SK-N-SH (cell line): ENCODE data around the gene MAN2B1. TPM values are rescaled to one million over a fixed set of nuclear protein-coding genes. Genes with fewer than 3 reads are reported as not detected.

Experiments used
- CTCF ChIA-PET: fragments of 300-600, 350-600 bp; formaldehyde crosslinking; extraction: SDS; loops from one replicate; lab custom pipeline; 2021; lab: Yijun Ruan, JAX
- POLR2A ChIA-PET: fragments of 350-600 bp; sonication (Branson Sonifier 250); formaldehyde crosslinking; extraction: SDS; loops from one replicate; lab custom pipeline; 2020; ENCODE audit warnings: antibody characterized with exemption, inconsistent platforms; lab: Yijun Ruan, JAX
- DNase-seq: peaks from one replicate; pipeline ENCODE4 v3.0.0; 2012
- H2AFZ ChIP-seq: fragments of 200-600 bp; sonication (generic); 2 replicates; pipeline ENCODE4 v1.8.1; 2016; ENCODE audit warnings: antibody characterized with exemption, mild to moderate bottlenecking, low read depth
- H3F3A ChIP-seq: fragments of 200-600 bp; sonication (generic); replicated peaks from 2 replicates; pipeline ENCODE3; 2016; ENCODE audit warnings: antibody characterized with exemption, mild to moderate bottlenecking; ENCODE audit not compliant: insufficient read depth
- H3K27ac ChIP-seq, 2 experiments: fragments of 200-500 bp in 1 of 2; fragments of 200-600 bp in 1 of 2; sonication (Bioruptor generic) in 1 of 2; sonication (generic), shearing (Covaris generic) in 1 of 2; 2 replicates each; pipeline versions ENCODE4 v1.5.1 to v1.6.1; 2014 to 2016; ENCODE audit warnings: low read depth in 2 of 2, inconsistent platforms in 1 of 2, low read length in 1 of 2, mild to moderate bottlenecking in 1 of 2, mixed read lengths in 1 of 2
- H3K27me3 ChIP-seq: fragments of 200-600 bp; sonication (generic), shearing (Covaris generic); 2 replicates; pipeline ENCODE4 v1.6.1; 2016; ENCODE audit warnings: mixed run types; ENCODE audit not compliant: insufficient read depth
- H3K36me3 ChIP-seq, 2 experiments: fragments of 200-500 bp in 1 of 2; fragments of 200-600 bp in 1 of 2; sonication (Bioruptor generic) in 1 of 2; sonication (generic) in 1 of 2; replicated peaks in 1 of 2; 2 replicates each; pipeline versions ENCODE3 to v1.5.1; 2014 to 2016; ENCODE audit warnings: low read length in 1 of 2, mild to moderate bottlenecking in 1 of 2; ENCODE audit not compliant: insufficient read depth in 2 of 2, control insufficient read depth in 1 of 2
- H3K4me1 ChIP-seq, 2 experiments: fragments of 200-500 bp in 1 of 2; fragments of 200-600 bp in 1 of 2; sonication (Bioruptor generic) in 1 of 2; sonication (generic), shearing (Covaris generic) in 1 of 2; 2 replicates each; pipeline versions ENCODE4 v1.5.1 to v1.6.1; 2014 to 2016; ENCODE audit warnings: low read depth in 1 of 2, low read length in 1 of 2, mixed run types in 1 of 2; ENCODE audit not compliant: insufficient read depth in 2 of 2, control insufficient read depth in 1 of 2
- H3K4me2 ChIP-seq: fragments of 200-600 bp; sonication (generic), shearing (Covaris generic); 2 replicates; pipeline ENCODE4 v1.6.1; 2017; ENCODE audit warnings: mixed run types
- H3K4me3 ChIP-seq, 2 experiments: fragments of 200-500 bp in 1 of 2; fragments of 200-600 bp in 1 of 2; sonication (Bioruptor generic) in 1 of 2; sonication (generic), shearing (Covaris generic) in 1 of 2; 2 replicates each; pipeline versions ENCODE4 v1.5.1 to v1.8.1; 2014 to 2016; ENCODE audit warnings: low read depth in 2 of 2, inconsistent platforms in 1 of 2, low read length in 1 of 2, mild to moderate bottlenecking in 1 of 2, mixed read lengths in 1 of 2, moderate library complexity in 1 of 2
- H3K79me2 ChIP-seq: fragments of 200-600 bp; sonication (generic); 2 replicates; pipeline ENCODE4 v1.8.1; 2017; ENCODE audit warnings: mild to moderate bottlenecking; ENCODE audit not compliant: insufficient read depth
- H3K9ac ChIP-seq: fragments of 200-600 bp; sonication (generic); 2 replicates; pipeline ENCODE4 v1.6.1; 2017; ENCODE audit warnings: mixed run types
- H3K9me2 ChIP-seq: fragments of 200-600 bp; sonication (generic); 2 replicates; pipeline ENCODE4 v1.6.1; 2017; ENCODE audit warnings: mixed run types
- H3K9me3 ChIP-seq: fragments of 200-600 bp; sonication (generic); 2 replicates; pipeline ENCODE4 v1.6.1; 2017; ENCODE audit warnings: mixed run types, mild to moderate bottlenecking, moderate library complexity
- H4K20me1 ChIP-seq: fragments of 200-600 bp; sonication (generic); 2 replicates; pipeline ENCODE4 v1.6.1; 2017; ENCODE audit warnings: mild to moderate bottlenecking, mixed run types; ENCODE audit not compliant: insufficient read depth
- ELF1 ChIP-seq: IDR thresholded peaks from 2 replicates; pipeline ENCODE4 v1.4.0; 2012
- EP300 ChIP-seq, 2 experiments: IDR thresholded peaks; 2 replicates each; pipeline versions ENCODE4 v1.4.0 to v1.6.1; 2012; ENCODE audit warnings: borderline replicate concordance in 1 of 2, low read depth in 1 of 2, low read length in 1 of 2
- EZH2phosphoT487 ChIP-seq: fragments of 200-600 bp; sonication (generic); IDR thresholded peaks from 2 replicates; pipeline ENCODE4 v1.6.1; 2017; ENCODE audit warnings: low read depth, mixed run types, mild to moderate bottlenecking, antibody characterized with exemption, moderate library complexity, borderline replicate concordance
- FOXM1 ChIP-seq: IDR thresholded peaks from 2 replicates; pipeline ENCODE4 v1.4.0; 2012; ENCODE audit warnings: low read depth, mild to moderate bottlenecking
- GABPA ChIP-seq: IDR thresholded peaks from 2 replicates; pipeline ENCODE4 v1.4.0; 2012; ENCODE audit warnings: low read depth, mild to moderate bottlenecking
- GATA2 ChIP-seq: sonication (generic); formaldehyde crosslinking; IDR thresholded peaks from 2 replicates; pipeline ENCODE4 v1.5.0; 2020; ENCODE audit warnings: mild to moderate bottlenecking, missing genetic modification reagents
- MEF2A ChIP-seq: IDR thresholded peaks from 2 replicates; pipeline ENCODE4 v1.4.0; 2012; ENCODE audit warnings: low read depth, borderline replicate concordance
- MXI1 ChIP-seq: IDR thresholded peaks from 2 replicates; pipeline ENCODE4 v1.6.1; 2012; ENCODE audit warnings: mild to moderate bottlenecking, low read depth, low read length, improper control_type of control experiment
- NFIC ChIP-seq: IDR thresholded peaks from 2 replicates; pipeline ENCODE4 v1.4.0; 2012; ENCODE audit warnings: borderline replicate concordance
- NRF1 ChIP-seq: IDR thresholded peaks from 2 replicates; pipeline ENCODE4 v1.6.1; 2012; ENCODE audit warnings: low read depth, mild to moderate bottlenecking, low read length
- RAD21 ChIP-seq: IDR thresholded peaks from 2 replicates; pipeline ENCODE4 v1.6.1; 2012; ENCODE audit warnings: mild to moderate bottlenecking, low read length
- RCOR1 ChIP-seq: fragments of 150-350 bp; IDR thresholded peaks from 2 replicates; pipeline ENCODE4 v1.6.1; 2017; ENCODE audit warnings: antibody characterized with exemption, low read length
- RFX5 ChIP-seq: IDR thresholded peaks from 2 replicates; pipeline ENCODE4 v1.6.1; 2012; ENCODE audit warnings: mild to moderate bottlenecking, improper control_type of control experiment, low read length
- RXRA ChIP-seq: IDR thresholded peaks from 2 replicates; pipeline ENCODE4 v1.4.0; 2012; ENCODE audit warnings: low read depth, mild to moderate bottlenecking, borderline replicate concordance
- SIN3A ChIP-seq: IDR thresholded peaks from 2 replicates; pipeline ENCODE4 v1.6.1; 2012; ENCODE audit warnings: low read depth, mild to moderate bottlenecking, low read length, moderate library complexity, borderline replicate concordance
- SMC3 ChIP-seq: IDR thresholded peaks from 2 replicates; pipeline ENCODE4 v1.6.1; 2012; ENCODE audit warnings: low read depth, low read length, improper control_type of control experiment
- TCF12 ChIP-seq: IDR thresholded peaks from 2 replicates; pipeline ENCODE4 v1.4.0; 2012
- TEAD4 ChIP-seq: IDR thresholded peaks from 2 replicates; pipeline ENCODE4 v1.4.0; 2012; ENCODE audit warnings: mild to moderate bottlenecking, borderline replicate concordance; ENCODE audit not compliant: insufficient read depth
- YY1 ChIP-seq: IDR thresholded peaks from 2 replicates; pipeline ENCODE4 v1.4.0; 2012; ENCODE audit warnings: low read depth, mild to moderate bottlenecking
- WGBS: methylation state at CpG from one replicate; pipeline ENCODE4 v1.1.6; 2017; ENCODE audit warnings: low lambda C conversion rate; 5-methylcytosine and 5-hydroxymethylcytosine counted together
- polyA plus RNA-seq, 3 experiments: library from polyadenylated mRNA; depleted of rRNA; stranded (reverse); fragments of >200 nt; gene quantifications; 2 replicates each; pipeline ENCODE4 v1.2.3, GENCODE V29; 2012
- TF ChIP-seq, protein P1 (sequence below): fragments of 150-350 bp; IDR thresholded peaks from 2 replicates; pipeline ENCODE4 v1.6.1; 2017; ENCODE audit warnings: antibody characterized with exemption, low read length, low read depth, borderline replicate concordance

Gene MAN2B1
- polyA plus RNA-seq, 1 of the 3 experiments (the other 2 are of a cell fraction): 47.0 TPM

DNA sequence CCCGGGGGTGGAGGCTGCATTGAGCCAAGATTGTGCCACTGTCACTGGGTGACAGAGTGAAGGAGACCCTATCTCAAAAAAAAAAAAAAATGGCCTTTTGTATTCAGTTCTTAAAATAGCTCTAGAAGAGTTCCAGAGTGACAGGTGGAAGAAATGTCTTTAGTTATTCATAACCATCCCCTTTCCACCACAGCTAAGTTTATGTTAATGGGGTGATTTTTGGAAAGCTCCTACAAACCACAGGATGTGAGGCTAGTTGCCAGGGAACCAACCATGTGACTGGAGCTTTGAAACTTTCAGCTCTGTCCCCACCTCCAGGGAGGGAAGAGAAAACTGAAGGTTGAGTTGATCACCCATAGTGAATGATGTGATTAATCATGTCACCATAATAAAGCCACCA lies 62.8 kb downstream of the MAN2B1 start:
- no peaks in the 10 kb centered on the region for H3K9me2 ChIP-seq
- H3K9me3 ChIP-seq: no peaks in the 10 kb centered on the region
- ChIA-PET POLR2A (no interaction called here), CTCF (interaction anchor here (1.1 to 1.6 kb wide), 2 partner anchors 36 to 39 kb away, joined by 4 read pairs; no protein-coding TSS in a partner anchor)
- no peak overlapping the region for H3K4me3 ChIP-seq
- H3K36me3 ChIP-seq: peaks cover 3 to 40% of the 10 kb centered on the region in 2 experiments
- H3K27ac ChIP-seq: no peak overlapping the region
- H3K9ac ChIP-seq: no peak overlapping the region
- no peak for DNase-seq
- H3K4me2 ChIP-seq: no peak overlapping the region
- no peaks in the 10 kb centered on the region for H3K27me3 ChIP-seq
- no peak overlapping the region for H2AFZ ChIP-seq
- TF ChIP-seq SMC3: no peak
- no peak for TF ChIP-seq RXRA
- TF ChIP-seq, protein P1, sequence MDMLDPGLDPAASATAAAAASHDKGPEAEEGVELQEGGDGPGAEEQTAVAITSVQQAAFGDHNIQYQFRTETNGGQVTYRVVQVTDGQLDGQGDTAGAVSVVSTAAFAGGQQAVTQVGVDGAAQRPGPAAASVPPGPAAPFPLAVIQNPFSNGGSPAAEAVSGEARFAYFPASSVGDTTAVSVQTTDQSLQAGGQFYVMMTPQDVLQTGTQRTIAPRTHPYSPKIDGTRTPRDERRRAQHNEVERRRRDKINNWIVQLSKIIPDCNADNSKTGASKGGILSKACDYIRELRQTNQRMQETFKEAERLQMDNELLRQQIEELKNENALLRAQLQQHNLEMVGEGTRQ: no peak
- TF ChIP-seq MEF2A: no peak
- TF ChIP-seq ELF1: no peak
- TF ChIP-seq EZH2phosphoT487: no peak
- no peak for TF ChIP-seq NRF1
- no peak for TF ChIP-seq SIN3A
- no peak for TF ChIP-seq RFX5
- WGBS: 100% methylated on average over 1 of the region's 1 CpG
- no peaks in the 10 kb centered on the region for H4K20me1 ChIP-seq
- no peaks in the 10 kb centered on the region for H3F3A ChIP-seq
- no peaks in the 10 kb centered on the region for H3K79me2 ChIP-seq
- no peaks in the 10 kb centered on the region for H3K4me1 ChIP-seq

- Histone ChIP-seq H3K9me3 (no peaks in the 10 kb centered on the region), H3K9me2 (no peaks in the 10 kb centered on the region), H3K36me3 (peaks cover 6 to 15% of the 10 kb centered on the region in 2 experiments), H3F3A (no peaks in the 10 kb centered on the region), H3K79me2 (no peaks in the 10 kb centered on the region), H3K4me3 (no peak overlapping the region), H3K27me3 (no peaks in the 10 kb centered on the region), H3K4me2 (no peak overlapping the region), H2AFZ (no peak overlapping the region), H3K27ac (no peak overlapping the region), H4K20me1 (no peaks in the 10 kb centered on the region), H3K4me1 (no peaks in the 10 kb centered on the region)
- ChIA-PET POLR2A (no interaction called here), CTCF (interaction anchor here (0.8 kb wide), 1 partner anchor 34 kb away, joined by 3 read pairs; no protein-coding TSS in a partner anchor)
- 89% methylated on average over 11 of the region's 11 CpGs for WGBS
- no peak for DNase-seq
- TF ChIP-seq EZH2phosphoT487 (no peak), MEF2A (no peak), YY1 (no peak), SIN3A (no peak), EP300 (IDR thresholded peaks at IDR 0.05; ENCODE audit: borderline replicate concordance in 1 of 2, low read depth in 1 of 2, low read length in 1 of 2) (no peak), RCOR1 (no peak), RAD21 (no peak), GATA2 (CRISPR knock-in tag) (no peak), GABPA (no peak), SMC3 (no peak), FOXM1 (no peak), TCF12 (no peak), NRF1 (no peak), MXI1 (no peak), NFIC (no peak), TEAD4 (no peak)
- TF ChIP-seq, all 33 proteins: peak for 0
- no peak overlapping the region for H3K9ac ChIP-seq
Measured at GRCh38 chr19:12597594-12597993, 68.9 kb downstream of the MAN2B1 start.
